PFSK-1 (cell line): ENCODE data around the gene TCP1.

Experiments used
- SIN3A ChIP-seq: IDR thresholded peaks from 2 replicates; pipeline ENCODE4 v1.6.1; 2012; ENCODE audit warnings: mild to moderate bottlenecking, low read length, moderate library complexity, borderline replicate concordance; ENCODE audit not compliant: insufficient read depth
- TAF1 ChIP-seq: IDR thresholded peaks from 2 replicates; pipeline ENCODE4 v1.6.1; 2012; ENCODE audit warnings: low read length, control low read depth, borderline replicate concordance; ENCODE audit not compliant: insufficient read depth

DNA sequence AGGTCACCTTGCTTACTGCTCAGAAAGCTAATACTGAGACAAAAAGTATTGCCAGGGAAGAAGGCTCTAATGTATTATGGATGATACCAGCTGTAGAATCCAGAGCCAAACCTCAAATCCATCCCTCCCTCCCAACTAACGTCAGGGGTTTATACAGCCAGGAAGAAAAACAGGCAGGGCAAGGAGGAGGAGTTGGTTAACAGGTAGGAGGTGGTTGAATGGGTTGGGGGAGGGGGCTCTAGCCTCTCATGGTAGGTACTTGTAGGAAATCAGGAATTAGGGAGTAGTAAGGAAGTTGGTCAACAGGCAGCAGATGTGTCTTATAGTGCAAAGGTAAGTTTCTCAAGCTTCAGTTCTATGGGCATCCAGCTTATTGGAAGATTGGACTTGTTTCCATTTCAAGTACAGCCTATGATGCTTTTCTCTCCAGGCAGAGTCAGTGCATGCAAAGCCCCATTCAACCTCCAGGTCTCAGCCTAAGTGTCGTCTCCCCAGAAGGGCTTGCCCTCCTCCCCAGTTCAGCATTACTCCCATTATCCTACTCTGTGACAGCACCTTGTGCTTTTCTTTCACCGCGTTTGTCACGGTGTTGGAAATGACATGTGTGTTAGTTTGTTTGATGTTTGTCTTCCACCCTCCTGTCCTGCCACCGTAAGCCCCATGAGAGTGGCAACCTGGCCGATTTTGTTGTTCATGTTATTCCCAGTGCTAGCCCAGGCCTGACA lies 48.8 kb upstream of the TCP1 start:
- TF ChIP-seq SIN3A (no peak), TAF1 (no peak)
